ENCODE data around the gene ADGRF5. TPM values are rescaled to one million over a fixed set of nuclear protein-coding genes. Genes with fewer than 3 reads are reported as not detected.

The ADGRF5 gene
- total RNA-seq: 71.1 TPM
- long read RNA-seq, partial matches to known transcripts: 59 of 89 reads
- long read RNA-seq, other reads (novel, unspliced or antisense): 30 of 89 reads

- DNase-seq (ENCODE audit: low spot score): no peak
Measured at GRCh38 chr6:46921731-46922130, at the start of gene ADGRF5. Gene ADGRF5 (minus strand): TSS chr6:46921938. CDS start chr6:46906762, 15,176 bp downstream.

- DNase-seq (ENCODE audit: low spot score): no peak
Measured at GRCh38 chr6:46969206-46969605, 47.5 kb upstream of the ADGRF5 start.

- DNase-seq (ENCODE audit: low spot score): no peak
Measured at GRCh38 chr6:46967826-46968349, 46.1 kb upstream of the ADGRF5 start.

- no peak for DNase-seq (ENCODE audit: low spot score)
Measured at GRCh38 chr6:46964716-46965519, 43.2 kb upstream of the ADGRF5 start.

- no peak for DNase-seq (ENCODE audit: low spot score)
Measured at GRCh38 chr6:46963626-46964025, 41.9 kb upstream of the ADGRF5 start.

- DNase-seq (ENCODE audit: low spot score): no peak
Measured at GRCh38 chr6:46963039-46963438, 41.3 kb upstream of the ADGRF5 start.

GRCh38 chr6:46961711-46962110, 40.0 kb upstream of the ADGRF5 start:
- no peak for DNase-seq (ENCODE audit: low spot score)

- no peak for DNase-seq (ENCODE audit: low spot score)
Measured at GRCh38 chr6:46961232-46961631, 39.5 kb upstream of the ADGRF5 start.

GRCh38 chr6:46959419-46959818, 37.7 kb upstream of the ADGRF5 start:
- DNase-seq (ENCODE audit: low spot score): no peak

- DNase-seq (ENCODE audit: low spot score): no peak
Measured at GRCh38 chr6:46956409-46956808, 34.7 kb upstream of the ADGRF5 start.

GRCh38 chr6:46954837-46955451, 33.2 kb upstream of the ADGRF5 start:
- DNase-seq (ENCODE audit: low spot score): no peak

- DNase-seq (ENCODE audit: low spot score): no peak
Measured at GRCh38 chr6:46953921-46954320, 32.2 kb upstream of the ADGRF5 start.

GRCh38 chr6:46949632-46950280, 28.0 kb upstream of the ADGRF5 start:
- DNase-seq (ENCODE audit: low spot score): no peak

GRCh38 chr6:46948699-46949098, 27.0 kb upstream of the ADGRF5 start:
- no peak for DNase-seq (ENCODE audit: low spot score)

GRCh38 chr6:46947497-46947896, 25.8 kb upstream of the ADGRF5 start:
- no peak for DNase-seq (ENCODE audit: low spot score)

- no peak for DNase-seq (ENCODE audit: low spot score)
Measured at GRCh38 chr6:46940433-46941226, 18.9 kb upstream of the ADGRF5 start.

- DNase-seq (ENCODE audit: low spot score): no peak
Measured at GRCh38 chr6:46937642-46938041, 15.9 kb upstream of the ADGRF5 start.

GRCh38 chr6:46935687-46936086, 13.9 kb upstream of the ADGRF5 start:
- DNase-seq (ENCODE audit: low spot score): no peak

GRCh38 chr6:46933751-46934150, 12.0 kb upstream of the ADGRF5 start:
- DNase-seq (ENCODE audit: low spot score): no peak

- DNase-seq (ENCODE audit: low spot score): no peak
Measured at GRCh38 chr6:46932526-46933319, 11.0 kb upstream of the ADGRF5 start.

Data from mesenteric fat pad (tissue), 1 donor.